Fibroblast of villous mesenchyme (primary cell): ENCODE data around the gene RRP8. TPM values are rescaled to one million over a fixed set of nuclear protein-coding genes. Genes with fewer than 3 reads are reported as not detected.

Experiments
- DNase-seq: peaks from one replicate; pipeline ENCODE4 v3.0.0-alpha.2; 2010; ENCODE audit warnings: low read depth
- H3K4me3 ChIP-seq: 2 replicates; pipeline ENCODE4 v1.5.1; 2011; ENCODE audit warnings: low read depth, mild to moderate bottlenecking, low read length
- CTCF ChIP-seq: IDR thresholded peaks from 2 replicates; pipeline ENCODE4 v1.5.1; 2012; ENCODE audit warnings: low read depth, mild to moderate bottlenecking, low read length; ENCODE audit not compliant: insufficient read depth
- total RNA-seq: library from RNA; depleted of rRNA; stranded (reverse); fragments of >200 nt; gene quantifications from 2 replicates; pipeline ENCODE4 v1.2.3, GENCODE V29; 2012

The RRP8 gene
- total RNA-seq, 1 donor, result 13.4 TPM

GRCh38 chr11:6633422-6634408 lies 30.3 kb upstream of the RRP8 start:
- no peak for DNase-seq
- H3K4me3 ChIP-seq, result no peak overlapping the region
- no peak for TF ChIP-seq CTCF

- TF ChIP-seq CTCF, result no peak
- H3K4me3 ChIP-seq, result no peak overlapping the region
- DNase-seq, result no peak
These were observed 29.0 kb upstream of the RRP8 start for GRCh38 chr11:6632116-6633073.

- DNase-seq, result no peak
- no peak overlapping the region for H3K4me3 ChIP-seq
- no peak for TF ChIP-seq CTCF
These were observed 28.0 kb upstream of the RRP8 start for GRCh38 chr11:6631361-6631890.

GRCh38 chr11:6630632-6631291 lies 27.3 kb upstream of the RRP8 start:
- H3K4me3 ChIP-seq, result no peak overlapping the region
- no peak for DNase-seq
- no peak for TF ChIP-seq CTCF

GRCh38 chr11:6629892-6630631 lies 26.6 kb upstream of the RRP8 start:
- TF ChIP-seq CTCF, result no peak

GRCh38 chr11:6629573-6629891 lies 26.1 kb upstream of the RRP8 start:
- no peak overlapping the region for H3K4me3 ChIP-seq
- DNase-seq, result no peak
- no peak for TF ChIP-seq CTCF

More at GRCh38 chr11:6629892-6630631, 26.6 kb upstream of the RRP8 start:
- DNase-seq, result no peak
- H3K4me3 ChIP-seq, result no peak overlapping the region
